HCT116 (cell line): ENCODE data around the gene ADCY1. TPM values are rescaled to one million over a fixed set of nuclear protein-coding genes. Genes with fewer than 3 reads are reported as not detected.

ENCODE experiments used
- ATAC-seq: fragments of 200-7000 bp; cut with Tn5 transposase; 2 replicates; pipeline ENCODE4 v1.9.1; 2020; ENCODE audit warnings: mild to moderate bottlenecking, moderate library complexity
- BruUV-seq: library from RNA; stranded (reverse); fragments of 400-500 nt; replicated peaks from 2 replicates; lab custom pipeline; 2021; lab: Mats Ljungman, UMichigan
- CTCF ChIA-PET: fragments of 300-600 bp; sonication (Branson Sonifier 250); formaldehyde crosslinking; loops from one replicate; lab custom pipeline; 2021; ENCODE audit warnings: antibody characterized with exemption; lab: Charles Lee
- POLR2A ChIA-PET: fragments of 300-600, 350-600 bp; sonication (Branson Sonifier 250); formaldehyde crosslinking; loops from one replicate; lab custom pipeline; 2021; ENCODE audit warnings: antibody characterized with exemption; lab: Charles Lee
- RAD21 ChIA-PET, 2 experiments: fragments of 300-600 bp; sonication (Branson Sonifier 250); formaldehyde crosslinking; loops; one replicate each; lab custom pipeline; 2023; ENCODE audit warnings: low total read pairs in 2 of 2; ENCODE audit not compliant: uncharacterized antibody in 2 of 2, unreplicated experiment in 2 of 2, low non-redundant PET in 1 of 2; lab: Charles Lee
- DNase-seq: peaks from one replicate; pipeline ENCODE4 v3.0.0-alpha.2; 2010; ENCODE audit warnings: low read depth, low spot score
- H2AFZ ChIP-seq: fragments of 200-600 bp; shearing (Covaris generic), sonication (generic); 2 replicates; pipeline ENCODE4 v1.6.1; 2017; ENCODE audit warnings: low read depth, mixed run types, mixed read lengths, antibody characterized with exemption, low read length; ENCODE audit not compliant: poor library complexity, severe bottlenecking
- H3K27ac ChIP-seq: 2 replicates; pipeline ENCODE4 v1.5.1; 2012; ENCODE audit warnings: low read depth, low read length
- H3K27me3 ChIP-seq: fragments of 200-600 bp; sonication (generic); 2 replicates; pipeline ENCODE4 v1.6.1; 2016; ENCODE audit warnings: mixed run types, low read length, mixed read lengths; ENCODE audit not compliant: insufficient read depth
- H3K36me3 ChIP-seq, 2 experiments: fragments of 200-500 bp in 1 of 2; fragments of 200-600 bp in 1 of 2; sonication (Bioruptor generic) in 1 of 2; sonication (generic) in 1 of 2; 2 replicates each; pipeline versions ENCODE4 v1.5.1 to v1.6.1; 2014 to 2016; ENCODE audit warnings: low read length in 2 of 2, inconsistent platforms in 1 of 2, mixed read lengths in 1 of 2, mixed run types in 1 of 2; ENCODE audit not compliant: insufficient read depth in 2 of 2, control insufficient read depth in 1 of 2
- H3K4me1 ChIP-seq, 2 experiments: fragments of 200-600 bp in 1 of 2; sonication (generic) in 1 of 2; 2 replicates each; pipeline versions ENCODE4 v1.5.1 to v1.6.1; 2012 to 2017; ENCODE audit warnings: low read length in 2 of 2, inconsistent platforms in 1 of 2, mild to moderate bottlenecking in 1 of 2, mixed read lengths in 1 of 2, mixed run types in 1 of 2, moderate library complexity in 1 of 2; ENCODE audit not compliant: insufficient read depth in 2 of 2, control insufficient read depth in 1 of 2
- H3K4me2 ChIP-seq: fragments of 200-600 bp; sonication (generic); 2 replicates; pipeline ENCODE4 v1.6.1; 2017; ENCODE audit warnings: mixed run types, low read length, mixed read lengths
- H3K4me3 ChIP-seq, 2 experiments: fragments of 200-600 bp in 1 of 2; sonication (generic) in 1 of 2; replicated peaks in 1 of 2; 2 replicates each; pipeline ENCODE4 v1.5.1; 2011 to 2016; ENCODE audit warnings: low read length in 2 of 2, control low read depth in 1 of 2, low read depth in 1 of 2, mild to moderate bottlenecking in 1 of 2, mixed read lengths in 1 of 2, mixed run types in 1 of 2
- H3K79me2 ChIP-seq: fragments of 200-600 bp; sonication (generic); 2 replicates; pipeline ENCODE4 v1.6.1; 2017; ENCODE audit warnings: mild to moderate bottlenecking, mixed run types, low read length, moderate library complexity, mixed read lengths; ENCODE audit not compliant: insufficient read depth
- H3K9ac ChIP-seq: fragments of 200-600 bp; sonication (generic); 2 replicates; pipeline ENCODE4 v1.6.1; 2016; ENCODE audit warnings: low read length, mixed read lengths
- H3K9me2 ChIP-seq: fragments of 200-600 bp; sonication (generic), shearing (Covaris generic); 2 replicates; pipeline ENCODE4 v1.6.1; 2017; ENCODE audit warnings: mixed run types, mild to moderate bottlenecking, moderate library complexity; ENCODE audit not compliant: insufficient read depth
- H3K9me3 ChIP-seq, 2 experiments: fragments of 200-500 bp in 1 of 2; fragments of 200-600 bp in 1 of 2; sonication (Bioruptor generic) in 1 of 2; sonication (generic) in 1 of 2; 2 replicates each; pipeline ENCODE4 v1.6.1; 2014 to 2017; ENCODE audit warnings: low read length in 2 of 2, mixed read lengths in 2 of 2, inconsistent platforms in 1 of 2, low read depth in 1 of 2, mild to moderate bottlenecking in 1 of 2, mixed run types in 1 of 2, moderate library complexity in 1 of 2; ENCODE audit not compliant: control insufficient read depth in 1 of 2, insufficient read depth in 1 of 2
- H4K20me1 ChIP-seq: fragments of 200-600 bp; sonication (generic), shearing (Covaris generic); 2 replicates; pipeline ENCODE4 v1.6.1; 2017; ENCODE audit warnings: mixed run types, mild to moderate bottlenecking, moderate library complexity; ENCODE audit not compliant: insufficient read depth
- CEBPB ChIP-seq: IDR thresholded peaks from 2 replicates; pipeline ENCODE4 v1.6.1; 2012; ENCODE audit warnings: low read depth
- CTCF ChIP-seq, 3 experiments: fragments of 200-600 bp in 1 of 3; sonication (generic) in 1 of 3; IDR thresholded peaks in 2 of 3; conservative IDR thresholded peaks in 1 of 3; 2 replicates each; pipeline ENCODE4 v1.5.1; 2012 to 2017; ENCODE audit warnings: low read depth in 2 of 3, low read length in 2 of 3, antibody characterized with exemption in 1 of 3, borderline replicate concordance in 1 of 3, control low read depth in 1 of 3, mild to moderate bottlenecking in 1 of 3, mixed read lengths in 1 of 3, mixed run types in 1 of 3, moderate library complexity in 1 of 3; ENCODE audit not compliant: insufficient read depth in 1 of 3
- EGR1 ChIP-seq: IDR thresholded peaks from 2 replicates; pipeline ENCODE4 v1.6.1; 2012; ENCODE audit warnings: low read depth
- EZH2 ChIP-seq: fragments of 200-600 bp; sonication (generic); IDR thresholded peaks from 2 replicates; pipeline ENCODE4 v1.6.1; 2017; ENCODE audit warnings: antibody characterized with exemption, mixed run types
- EZH2phosphoT487 ChIP-seq: fragments of 200-600 bp; IDR thresholded peaks from 2 replicates; pipeline ENCODE4 v1.6.1; 2018; ENCODE audit warnings: antibody characterized with exemption, borderline replicate concordance
- FOSL1 ChIP-seq: IDR thresholded peaks from 2 replicates; pipeline ENCODE4 v1.6.1; 2012; ENCODE audit warnings: low read depth
- POLR2AphosphoS5 ChIP-seq: IDR thresholded peaks from 2 replicates; pipeline ENCODE4 v1.6.1; 2011; ENCODE audit warnings: mild to moderate bottlenecking, low read depth, low read length, moderate library complexity
- SIN3A ChIP-seq: IDR thresholded peaks from 2 replicates; pipeline ENCODE4 v1.6.1; 2012; ENCODE audit warnings: low read depth
- ZFX ChIP-seq: fragments of 450-650 bp; IDR thresholded peaks from 2 replicates; pipeline ENCODE4 v1.6.1; 2017
- intact Hi-C: fragments of 100-400 bp; cut with micrococcal nuclease; formaldehyde crosslinking; loops from 2 replicates; pipeline ENCODE4 v1.10.0; 2022
- total RNA-seq: library from RNA; stranded (reverse); gene quantifications from one replicate; pipeline ENCODE4 v1.2.1, GENCODE V29; 2021; ENCODE audit not compliant: unreplicated experiment

The ADCY1 gene
- total RNA-seq, 1 experiment from 2014 or later, result 0.05 TPM

GRCh38 chr7:45645141-45645969 lies 71.2 kb downstream of the ADCY1 start:
- no peak overlapping the region for H3K4me3 ChIP-seq
- H3K27ac ChIP-seq, result no peak overlapping the region
- no peaks in the 10 kb centered on the region for H3K9me2 ChIP-seq
- no peak for ATAC-seq
- H4K20me1 ChIP-seq, result no peaks in the 10 kb centered on the region
- ChIA-PET POLR2A (no interaction called here), CTCF (no interaction called here), RAD21 (no interaction called here)
- H3K4me2 ChIP-seq, result no peak overlapping the region
- no peaks in the 10 kb centered on the region for H3K36me3 ChIP-seq
- no peaks in the 10 kb centered on the region for H3K79me2 ChIP-seq
- H3K9me3 ChIP-seq, result no peaks in the 10 kb centered on the region
- BruUV-seq, result no TSS peak
- intact Hi-C loops, result no loop called here
- H3K4me1 ChIP-seq, result no peaks in the 10 kb centered on the region
- DNase-seq, result no peak
- H2AFZ ChIP-seq, result no peak overlapping the region
- H3K27me3 ChIP-seq, result no peaks in the 10 kb centered on the region
- no peak overlapping the region for H3K9ac ChIP-seq
- TF ChIP-seq EZH2phosphoT487 (no peak), EGR1 (no peak), POLR2AphosphoS5 (no peak), SIN3A (no peak)

- POLR2A ChIA-PET, result no interaction called here
- no peak for ATAC-seq
- intact Hi-C loops, result no loop called here
- H3K9ac ChIP-seq, result no peak overlapping the region
- BruUV-seq, result no TSS peak
- H3K27me3 ChIP-seq, result no peaks in the 10 kb centered on the region
- H3K4me2 ChIP-seq, result no peak overlapping the region
- no peak overlapping the region for H2AFZ ChIP-seq
- no peaks in the 10 kb centered on the region for H4K20me1 ChIP-seq
- H3K4me1 ChIP-seq, result no peaks in the 10 kb centered on the region
- no peaks in the 10 kb centered on the region for H3K36me3 ChIP-seq
- CTCF ChIA-PET, result no interaction called here
- TF ChIP-seq FOSL1 (no peak), CEBPB (no peak), EZH2 (no peak), EZH2phosphoT487 (no peak), ZFX (no peak), SIN3A (no peak), CTCF (IDR thresholded peaks at IDR 0.05 in 2 of 3, conservative IDR thresholded peaks at IDR 0.05 in 1 of 3; ENCODE audit: borderline replicate concordance in 1 of 3, insufficient read depth in 1 of 3, low read depth in 2 of 3, low read length in 2 of 3) (no peak)
- TF ChIP-seq, all 23 proteins: peak for 0
- DNase-seq, result no peak
- no peaks in the 10 kb centered on the region for H3K9me2 ChIP-seq
- no peak overlapping the region for H3K27ac ChIP-seq
- RAD21 ChIA-PET, result no interaction called here
- H3K9me3 ChIP-seq, result no peaks in the 10 kb centered on the region
- no peaks in the 10 kb centered on the region for H3K79me2 ChIP-seq
- no peak overlapping the region for H3K4me3 ChIP-seq
Observed at GRCh38 chr7:45646207-45646821, 72.1 kb downstream of the ADCY1 start.
